ENCODE data around the gene MAN1C1.

Gene MAN1C1

DNA sequence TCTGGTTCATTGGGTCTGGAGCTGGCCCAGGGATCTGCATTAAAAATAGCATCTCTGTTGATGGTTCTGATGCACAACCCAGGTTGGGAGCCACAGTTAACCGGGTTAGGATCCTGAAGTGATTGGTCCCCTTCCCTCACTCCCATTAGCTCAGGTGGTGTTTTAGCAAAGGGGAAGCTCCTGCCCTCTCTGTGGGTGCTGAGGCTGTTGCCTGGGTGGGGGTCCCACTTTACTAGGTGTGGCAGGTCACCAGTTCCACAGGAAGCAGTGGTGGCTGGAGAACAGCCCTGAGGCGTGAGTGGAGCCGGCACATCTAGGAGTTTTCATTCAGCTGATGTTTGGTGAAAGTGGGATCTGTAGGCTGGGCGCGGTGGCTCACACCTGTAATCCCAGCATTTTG lies 86.5 kb downstream of the MAN1C1 start:
- H3K27me3 ChIP-seq (ENCODE audit: insufficient read depth, low read length, poor library complexity), result no peaks in the 10 kb centered on the region
- H3K4me3 ChIP-seq (ENCODE audit: low read length), result no peak overlapping the region
- no CpG with 5 or more reads among the region's 5 CpGs for WGBS (ENCODE audit: extremely low coverage, insufficient coverage, low lambda C conversion rate)
- H3K79me2 ChIP-seq (ENCODE audit: control insufficient read depth, insufficient read depth, low read length), result no peaks in the 10 kb centered on the region
- H3K27ac ChIP-seq (ENCODE audit: low read depth, low read length), result no peak overlapping the region
- H3K79me1 ChIP-seq (ENCODE audit: low read length), result no peaks in the 10 kb centered on the region
- H2BK5ac ChIP-seq (ENCODE audit: low read length), result no peak overlapping the region
- no peak overlapping the region for H2BK15ac ChIP-seq (replicated peaks; ENCODE audit: low read depth)
- H3K9ac ChIP-seq (ENCODE audit: low read length), result no peak overlapping the region
- H3K36me3 ChIP-seq (ENCODE audit: control insufficient read depth, insufficient read depth, low read length), result no peaks in the 10 kb centered on the region
- no peak overlapping the region for H4K5ac ChIP-seq (ENCODE audit: low read length)
- DNase-seq, result no peak
- no peak overlapping the region for H2BK120ac ChIP-seq (ENCODE audit: low read depth, low read length)
- no peak overlapping the region for H3K18ac ChIP-seq (ENCODE audit: low read length)
- H4K8ac ChIP-seq (ENCODE audit: low read depth, low read length), result no peak overlapping the region
- H2AK5ac ChIP-seq (ENCODE audit: low read length), result no peak overlapping the region
- H3K23ac ChIP-seq (ENCODE audit: low read length), result no peak overlapping the region
- H3K4me1 ChIP-seq (ENCODE audit: control insufficient read depth, low read depth, low read length), result peaks cover 15% of the 10 kb centered on the region
- no peak overlapping the region for H3K4ac ChIP-seq (ENCODE audit: low read depth, low read length)
- H3K56ac ChIP-seq (ENCODE audit: low read length), result no peak overlapping the region
- no peak overlapping the region for H3K4me2 ChIP-seq (ENCODE audit: low read length)

DNA sequence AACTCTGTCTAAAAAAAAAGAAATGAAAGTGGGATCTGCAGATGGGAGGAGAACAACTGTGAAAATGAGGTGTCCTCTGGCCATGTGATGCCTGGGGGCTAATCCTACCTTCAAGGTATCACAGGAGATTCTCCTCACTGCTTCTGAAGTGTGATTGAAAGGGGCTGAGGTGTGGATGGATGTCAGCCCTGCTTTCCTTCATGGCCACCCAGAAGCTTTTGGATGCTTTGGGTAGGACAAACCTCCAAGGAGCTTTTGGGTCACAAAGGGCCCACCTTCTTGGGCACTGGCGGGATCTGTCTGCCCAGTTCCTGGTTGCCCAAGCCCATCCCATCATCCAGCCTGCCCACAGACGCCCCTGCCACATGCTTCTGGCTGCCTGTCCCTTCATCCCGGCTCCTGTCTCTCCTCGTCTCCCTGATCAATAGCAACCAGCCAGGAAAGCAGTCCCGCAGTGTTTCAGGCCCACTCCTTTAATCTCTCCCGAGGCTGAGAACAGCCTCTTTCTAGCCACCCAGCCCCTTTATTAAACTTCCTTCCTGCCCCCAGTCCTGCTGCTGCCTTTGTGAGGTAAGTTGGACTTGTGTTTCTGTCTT lies 87.2 kb downstream of the MAN1C1 start:
- H3K23ac ChIP-seq (ENCODE audit: low read length), result no peak overlapping the region
- H2BK5ac ChIP-seq (ENCODE audit: low read length), result no peak overlapping the region
- no peak overlapping the region for H4K5ac ChIP-seq (ENCODE audit: low read length)
- H2BK15ac ChIP-seq (replicated peaks; ENCODE audit: low read depth), result no peak overlapping the region
- no peak overlapping the region for H3K9ac ChIP-seq (ENCODE audit: low read length)
- no peak overlapping the region for H3K27ac ChIP-seq (ENCODE audit: low read depth, low read length)
- no peak overlapping the region for H3K4me2 ChIP-seq (ENCODE audit: low read length)
- no peak overlapping the region for H2BK120ac ChIP-seq (ENCODE audit: low read depth, low read length)
- H3K4ac ChIP-seq (ENCODE audit: low read depth, low read length), result no peak overlapping the region
- no peak for DNase-seq
- H3K56ac ChIP-seq (ENCODE audit: low read length), result no peak overlapping the region
- H2AK5ac ChIP-seq (ENCODE audit: low read length), result no peak overlapping the region
- WGBS (ENCODE audit: extremely low coverage, insufficient coverage, low lambda C conversion rate), result no CpG with 5 or more reads among the region's 6 CpGs
- H3K4me3 ChIP-seq (ENCODE audit: low read length), result no peak overlapping the region
- peaks cover 17% of the 10 kb centered on the region for H3K4me1 ChIP-seq (ENCODE audit: control insufficient read depth, low read depth, low read length)
- no peaks in the 10 kb centered on the region for H3K79me1 ChIP-seq (ENCODE audit: low read length)
- H3K79me2 ChIP-seq (ENCODE audit: control insufficient read depth, insufficient read depth, low read length), result no peaks in the 10 kb centered on the region
- no peak overlapping the region for H4K8ac ChIP-seq (ENCODE audit: low read depth, low read length)
- no peaks in the 10 kb centered on the region for H3K36me3 ChIP-seq (ENCODE audit: control insufficient read depth, insufficient read depth, low read length)
- no peak overlapping the region for H3K18ac ChIP-seq (ENCODE audit: low read length)
- H3K27me3 ChIP-seq (ENCODE audit: insufficient read depth, low read length, poor library complexity), result no peaks in the 10 kb centered on the region

DNA sequence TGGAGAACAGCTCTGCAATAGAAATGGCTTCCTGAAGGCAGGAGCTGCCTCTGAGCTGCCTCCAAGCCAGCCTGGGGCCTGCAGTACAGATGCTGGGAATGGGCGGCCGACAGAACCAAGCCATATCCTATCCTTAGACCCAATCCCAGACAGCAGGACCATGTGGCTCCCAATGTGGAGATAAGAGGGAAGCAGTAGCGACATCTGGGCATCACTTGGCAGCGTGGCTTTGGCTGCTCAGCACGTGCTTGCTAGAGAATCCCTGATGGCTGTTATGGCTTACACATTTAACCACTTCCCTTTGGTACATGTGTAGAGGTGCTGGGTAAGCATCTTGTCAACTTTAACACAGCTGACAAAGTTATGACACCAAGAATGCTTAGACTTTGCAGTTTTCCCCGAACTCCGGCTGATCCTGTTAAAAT lies 87.7 kb downstream of the MAN1C1 start:
- H3K4me1 ChIP-seq (ENCODE audit: control insufficient read depth, low read depth, low read length), result peaks cover 17% of the 10 kb centered on the region
- no peak overlapping the region for H2BK120ac ChIP-seq (ENCODE audit: low read depth, low read length)

DNA sequence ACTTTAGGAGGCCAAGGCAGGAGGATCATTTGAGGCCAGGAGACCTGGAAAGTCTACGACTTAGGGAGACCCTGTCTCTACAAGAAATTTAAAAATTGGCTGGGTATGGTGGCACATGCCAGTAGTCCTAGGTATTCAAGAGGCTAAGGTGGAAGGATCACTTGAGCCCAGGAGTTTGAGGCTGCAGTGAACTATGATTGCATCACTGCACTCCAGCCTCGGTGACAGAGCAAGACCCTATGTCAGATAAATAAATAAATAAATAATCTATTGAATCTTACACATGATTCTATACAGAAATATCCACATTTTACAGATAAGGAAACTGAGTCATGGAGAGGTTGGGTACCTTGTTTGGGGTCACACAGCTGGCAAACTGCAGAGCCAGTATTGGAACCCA lies 89.1 kb downstream of the MAN1C1 start:
- Histone ChIP-seq H3K4ac (ENCODE audit: low read depth, low read length) (no peak overlapping the region), H2BK5ac (ENCODE audit: low read length) (no peak overlapping the region), H3K56ac (ENCODE audit: low read length) (no peak overlapping the region), H3K27me3 (ENCODE audit: insufficient read depth, low read length, poor library complexity) (no peaks in the 10 kb centered on the region), H4K8ac (ENCODE audit: low read depth, low read length) (no peak overlapping the region), H2BK120ac (ENCODE audit: low read depth, low read length) (no peak overlapping the region), H3K36me3 (ENCODE audit: control insufficient read depth, insufficient read depth, low read length) (no peaks in the 10 kb centered on the region), H3K4me1 (ENCODE audit: control insufficient read depth, low read depth, low read length) (peaks cover 17% of the 10 kb centered on the region), H3K79me2 (ENCODE audit: control insufficient read depth, insufficient read depth, low read length) (no peaks in the 10 kb centered on the region), H3K79me1 (ENCODE audit: low read length) (no peaks in the 10 kb centered on the region), H3K9ac (ENCODE audit: low read length) (no peak overlapping the region), H3K4me2 (ENCODE audit: low read length) (no peak overlapping the region), H3K27ac (ENCODE audit: low read depth, low read length) (no peak overlapping the region), H3K18ac (ENCODE audit: low read length) (no peak overlapping the region), H2AK5ac (ENCODE audit: low read length) (no peak overlapping the region), H2BK15ac (replicated peaks; ENCODE audit: low read depth) (no peak overlapping the region), H3K4me3 (ENCODE audit: low read length) (no peak overlapping the region), H4K5ac (ENCODE audit: low read length) (no peak overlapping the region), H3K23ac (ENCODE audit: low read length) (no peak overlapping the region)
- no peak for DNase-seq
- WGBS (ENCODE audit: extremely low coverage, insufficient coverage, low lambda C conversion rate), result no CpG with 5 or more reads among the region's 2 CpGs

More for the DNA sequence above, 87.7 kb downstream of the MAN1C1 start:
- Histone ChIP-seq H2AK5ac (ENCODE audit: low read length) (no peak overlapping the region), H3K79me2 (ENCODE audit: control insufficient read depth, insufficient read depth, low read length) (no peaks in the 10 kb centered on the region), H2BK5ac (ENCODE audit: low read length) (no peak overlapping the region), H4K8ac (ENCODE audit: low read depth, low read length) (no peak overlapping the region), H3K79me1 (ENCODE audit: low read length) (no peaks in the 10 kb centered on the region), H2BK15ac (replicated peaks; ENCODE audit: low read depth) (no peak overlapping the region), H3K27me3 (ENCODE audit: insufficient read depth, low read length, poor library complexity) (no peaks in the 10 kb centered on the region), H3K36me3 (ENCODE audit: control insufficient read depth, insufficient read depth, low read length) (no peaks in the 10 kb centered on the region), H3K4me3 (ENCODE audit: low read length) (no peak overlapping the region), H3K4me2 (ENCODE audit: low read length) (no peak overlapping the region), H3K23ac (ENCODE audit: low read length) (no peak overlapping the region), H3K4ac (ENCODE audit: low read depth, low read length) (no peak overlapping the region), H4K5ac (ENCODE audit: low read length) (no peak overlapping the region), H3K9ac (ENCODE audit: low read length) (no peak overlapping the region), H3K56ac (ENCODE audit: low read length) (no peak overlapping the region), H3K18ac (ENCODE audit: low read length) (no peak overlapping the region), H3K27ac (ENCODE audit: low read depth, low read length) (no peak overlapping the region)
- WGBS (ENCODE audit: extremely low coverage, insufficient coverage, low lambda C conversion rate), result no CpG with 5 or more reads among the region's 7 CpGs
- no peak for DNase-seq

DNA sequence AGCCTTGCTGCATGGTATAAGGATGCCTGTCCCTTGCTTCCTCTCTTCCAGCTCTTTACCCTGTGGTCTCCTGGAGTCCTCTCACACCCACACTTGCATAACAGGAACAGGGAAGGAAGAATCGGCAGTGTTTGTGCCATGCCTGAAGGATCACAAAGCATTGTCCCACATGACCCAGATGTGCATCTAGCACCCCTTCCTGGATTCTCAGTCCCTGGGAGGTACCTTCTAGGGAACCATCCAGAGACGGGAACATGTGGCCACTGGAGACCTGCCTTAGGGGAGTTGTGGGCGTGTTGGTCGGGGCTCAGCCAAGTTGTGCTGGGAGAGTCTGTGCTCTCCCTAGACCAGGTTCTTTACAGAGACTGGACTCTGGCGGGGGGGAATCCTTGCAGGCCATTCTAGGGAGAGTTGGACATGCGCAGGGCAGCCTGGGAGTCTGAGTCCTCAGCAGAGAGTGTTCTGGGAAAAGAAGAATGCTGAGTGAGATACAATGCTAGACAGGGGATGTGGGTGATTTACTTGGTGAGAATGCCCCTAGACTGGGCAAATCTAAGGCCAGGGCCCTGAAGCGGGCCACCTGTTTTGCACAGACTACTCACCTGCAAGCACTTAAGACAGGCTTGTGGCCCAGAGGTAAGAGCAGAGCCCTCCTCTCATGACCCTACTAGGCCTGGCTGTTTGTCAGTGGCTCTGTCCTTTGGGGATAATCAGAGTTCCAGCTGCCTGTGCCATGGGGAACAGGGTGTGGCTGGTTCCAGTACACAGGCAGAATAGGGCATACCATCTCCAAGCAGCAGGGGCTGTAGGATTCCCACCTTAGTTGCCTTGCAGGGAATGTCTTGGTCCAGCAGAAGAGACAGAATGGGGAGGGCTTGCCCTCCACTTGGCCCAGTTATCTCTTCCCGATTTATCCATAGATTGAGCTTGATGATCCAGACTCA lies 89.8 kb downstream of the MAN1C1 start:
- H3K4ac ChIP-seq (ENCODE audit: low read depth, low read length), result no peak overlapping the region
- no peaks in the 10 kb centered on the region for H3K27me3 ChIP-seq (ENCODE audit: insufficient read depth, low read length, poor library complexity)
- no peak overlapping the region for H3K18ac ChIP-seq (ENCODE audit: low read length)
- no peak overlapping the region for H4K5ac ChIP-seq (ENCODE audit: low read length)
- H3K23ac ChIP-seq (ENCODE audit: low read length), result no peak overlapping the region
- no peaks in the 10 kb centered on the region for H3K79me2 ChIP-seq (ENCODE audit: control insufficient read depth, insufficient read depth, low read length)
- peaks cover 17% of the 10 kb centered on the region for H3K4me1 ChIP-seq (ENCODE audit: control insufficient read depth, low read depth, low read length)
- H3K9ac ChIP-seq (ENCODE audit: low read length), result no peak overlapping the region
- H3K27ac ChIP-seq (ENCODE audit: low read depth, low read length), result no peak overlapping the region
- H3K56ac ChIP-seq (ENCODE audit: low read length), result peak overlapping the region; percentile 58
- DNase-seq, result peak; percentile 41
- WGBS (ENCODE audit: extremely low coverage, insufficient coverage, low lambda C conversion rate), result no CpG with 5 or more reads among the region's 8 CpGs
- H3K79me1 ChIP-seq (ENCODE audit: low read length), result no peaks in the 10 kb centered on the region
- peak overlapping the region; percentile 35 for H2BK5ac ChIP-seq (ENCODE audit: low read length)
- H2BK15ac ChIP-seq (replicated peaks; ENCODE audit: low read depth), result no peak overlapping the region
- no peak overlapping the region for H4K8ac ChIP-seq (ENCODE audit: low read depth, low read length)
- H3K4me3 ChIP-seq (ENCODE audit: low read length), result no peak overlapping the region
- peak overlapping the region; percentile 54 for H2AK5ac ChIP-seq (ENCODE audit: low read length)
- no peak overlapping the region for H3K4me2 ChIP-seq (ENCODE audit: low read length)
- H2BK120ac ChIP-seq (ENCODE audit: low read depth, low read length), result peak overlapping the region; percentile 32
- H3K36me3 ChIP-seq (ENCODE audit: control insufficient read depth, insufficient read depth, low read length), result no peaks in the 10 kb centered on the region
